ENCODE results near the gene SLC22A7.

DNA sequence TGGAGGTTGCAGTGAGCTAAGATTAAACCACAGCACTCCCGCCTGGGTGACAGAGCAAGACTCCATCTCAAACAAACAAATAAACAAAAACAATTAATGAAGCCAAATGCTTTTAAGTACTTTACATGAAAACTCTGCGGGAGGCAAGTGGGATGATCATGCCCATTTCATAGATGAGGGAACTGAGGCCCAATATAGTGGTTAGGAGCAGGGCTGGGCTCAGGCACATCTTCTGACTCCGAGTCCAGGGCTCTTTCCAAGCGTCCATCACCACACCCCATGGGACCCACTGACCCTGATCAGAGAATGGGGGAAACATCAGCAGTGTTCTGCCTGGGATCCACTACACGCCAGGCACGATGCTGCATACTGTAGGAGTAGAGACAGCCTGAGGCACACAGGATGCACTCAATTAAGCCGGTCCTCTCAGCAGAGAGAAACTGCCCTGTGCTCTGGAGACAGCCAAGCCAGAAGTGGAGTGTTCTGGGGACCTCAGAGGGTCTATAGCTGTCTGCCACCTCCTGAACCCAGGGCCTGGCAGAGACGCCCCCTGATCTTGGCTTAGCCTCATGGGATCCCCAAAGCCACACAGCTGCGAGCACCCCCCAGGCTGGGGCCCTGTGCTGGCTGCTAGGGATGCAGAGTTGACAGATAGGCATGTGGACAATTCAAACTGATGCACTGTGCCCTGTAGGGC, 41.2 kb upstream of the SLC22A7 start:
- TF ChIP-seq POLR2A (IDR thresholded peaks at IDR 0.05; ENCODE audit: low read depth, low read length), result no peak
- TF ChIP-seq POLR2AphosphoS5 (IDR thresholded peaks at IDR 0.05; ENCODE audit: low read depth, low read length), result no peak
- TF ChIP-seq POU2F2 (IDR thresholded peaks at IDR 0.05; ENCODE audit: low read depth, low read length), result no peak
- no peak for TF ChIP-seq TAF1 (IDR thresholded peaks at IDR 0.05; ENCODE audit: low read depth, low read length)
